ENCODE results near the gene ZFHX2. TPM values are rescaled to one million over a fixed set of nuclear protein-coding genes. Genes with fewer than 3 reads are reported as not detected.

The ZFHX2 gene
- total and polyA plus RNA-seq, 2 of the 13 experiments (the other 11 are each of a cell fraction or from before 2014, with no cell fraction given): 0.17 to 0.44 TPM

GRCh38 chr14:23492618-23493272, 58.8 kb downstream of the ZFHX2 start (continued):
- TF ChIP-seq RFX1 (IDR thresholded peaks at IDR 0.05): no peak
- TF ChIP-seq E2F1 (CRISPR knock-in tag; IDR thresholded peaks at IDR 0.05): no peak
- no peak for TF ChIP-seq ZNF143 (CRISPR knock-in tag; IDR thresholded peaks at IDR 0.05)
- no peak for TF ChIP-seq CAMTA2 (CRISPR knock-in tag; IDR thresholded peaks at IDR 0.05; ENCODE audit: borderline replicate concordance)
- peak; percentile 92 for TF ChIP-seq ZNF652 (CRISPR knock-in tag; IDR thresholded peaks at IDR 0.05; ENCODE audit: borderline replicate concordance, low read depth)
- no peak for TF ChIP-seq ZNF136 (CRISPR knock-in tag; IDR thresholded peaks at IDR 0.05; ENCODE audit: low read depth)
- no peak for TF ChIP-seq ZNF570 (CRISPR knock-in tag; IDR thresholded peaks at IDR 0.05; ENCODE audit: borderline replicate concordance)
- peak; percentile 25; the same call in 1 of the 2 replicates for TF ChIP-seq HNF4G (IDR thresholded peaks at IDR 0.05; ENCODE audit: borderline replicate concordance, low read depth, low read length)
- TF ChIP-seq HNF4G (CRISPR knock-in tag; IDR thresholded peaks at IDR 0.05; ENCODE audit: borderline replicate concordance, low read depth): no peak
- TF ChIP-seq WIZ (CRISPR knock-in tag; IDR thresholded peaks at IDR 0.05): no peak
- TF ChIP-seq ATF3 (CRISPR knock-in tag; IDR thresholded peaks at IDR 0.05): peak; percentile 68; the same call in 1 of the 2 replicates
- peak; percentile 77; the same call in 1 of the 2 replicates for TF ChIP-seq ATF2 (CRISPR knock-in tag; IDR thresholded peaks at IDR 0.05)
- no peak for TF ChIP-seq ZBTB4 (CRISPR knock-in tag; IDR thresholded peaks at IDR 0.05; ENCODE audit: borderline replicate concordance)
- peak; percentile 52; the same call in 1 of the 2 replicates for TF ChIP-seq KAT7 (CRISPR knock-in tag; IDR thresholded peaks at IDR 0.05; ENCODE audit: borderline replicate concordance)
- TF ChIP-seq ZNF224 (CRISPR knock-in tag; IDR thresholded peaks at IDR 0.05): no peak
- TF ChIP-seq ZNF550 (CRISPR knock-in tag; IDR thresholded peaks at IDR 0.05; ENCODE audit: borderline replicate concordance): no peak
- no peak for TF ChIP-seq NRL (CRISPR knock-in tag; IDR thresholded peaks at IDR 0.05; ENCODE audit: borderline replicate concordance)
- no peak for TF ChIP-seq ESRRA (CRISPR knock-in tag; IDR thresholded peaks at IDR 0.05; ENCODE audit: low read depth)
- TF ChIP-seq SMARCC2 (IDR thresholded peaks at IDR 0.05): no peak
- peak; percentile 44; the same call in 1 of the 2 replicates for TF ChIP-seq AKAP8 (CRISPR knock-in tag; IDR thresholded peaks at IDR 0.05)
- TF ChIP-seq NFE2 (CRISPR knock-in tag; IDR thresholded peaks at IDR 0.05): no peak
- no peak for TF ChIP-seq CERS6 (CRISPR knock-in tag; IDR thresholded peaks at IDR 0.05)
- no peak for TF ChIP-seq KDM3A (CRISPR knock-in tag; IDR thresholded peaks at IDR 0.05; ENCODE audit: low read depth)
- TF ChIP-seq ZNF367 (CRISPR knock-in tag; IDR thresholded peaks at IDR 0.05; ENCODE audit: borderline replicate concordance): no peak

Measured in HepG2 (cell line).